Activated naive CD4-positive, alpha-beta T cell treated with anti-CD3 and anti-CD28 coated beads for 36 hours (primary cell): Measurements from ENCODE around the gene SLC1A4. TPM values are rescaled to one million over a fixed set of nuclear protein-coding genes. Genes with fewer than 3 reads are reported as not detected.

Experiments
- CTCF ChIA-PET: fragments of 350-600 bp; sonication (Branson Sonifier 250); formaldehyde crosslinking; loops from one replicate; lab custom pipeline; 2021; ENCODE audit warnings: antibody characterized with exemption; lab: Charles Lee
- DNase-seq: peaks from one replicate; pipeline ENCODE4 v3.0.0-alpha.2; 2020
- H3K27ac Mint-ChIP-seq: one replicate; pipeline ENCODE4 v1.8.0; 2021; ENCODE audit warnings: mild to moderate bottlenecking, mixed read lengths
- H3K27me3 Mint-ChIP-seq: one replicate; pipeline ENCODE4 v1.8.0; 2021; ENCODE audit warnings: low read depth, mixed read lengths
- H3K36me3 Mint-ChIP-seq: one replicate; pipeline ENCODE4 v1.8.0; 2021; ENCODE audit warnings: low read depth, mixed read lengths
- H3K4me1 Mint-ChIP-seq: one replicate; pipeline ENCODE4 v1.8.0; 2021; ENCODE audit warnings: low read depth, mixed read lengths
- H3K4me3 Mint-ChIP-seq: one replicate; pipeline ENCODE4 v1.8.0; 2021; ENCODE audit warnings: mild to moderate bottlenecking, moderate library complexity, mixed read lengths
- H3K9me3 Mint-ChIP-seq: one replicate; pipeline ENCODE4 v1.8.0; 2021; ENCODE audit warnings: mixed read lengths
- intact Hi-C: fragments of 100-400 bp; cut with micrococcal nuclease; formaldehyde crosslinking; loops from one replicate; pipeline ENCODE4 v1.15.1; 2023
- total RNA-seq, 2 experiments: library from RNA; stranded (reverse); gene quantifications; one replicate each; pipeline ENCODE4 v1.2.3, GENCODE V29; 2021

SLC1A4 gene
- total RNA-seq, 2 experiments from 2014 or later = 8.3 to 8.7 TPM

DNA sequence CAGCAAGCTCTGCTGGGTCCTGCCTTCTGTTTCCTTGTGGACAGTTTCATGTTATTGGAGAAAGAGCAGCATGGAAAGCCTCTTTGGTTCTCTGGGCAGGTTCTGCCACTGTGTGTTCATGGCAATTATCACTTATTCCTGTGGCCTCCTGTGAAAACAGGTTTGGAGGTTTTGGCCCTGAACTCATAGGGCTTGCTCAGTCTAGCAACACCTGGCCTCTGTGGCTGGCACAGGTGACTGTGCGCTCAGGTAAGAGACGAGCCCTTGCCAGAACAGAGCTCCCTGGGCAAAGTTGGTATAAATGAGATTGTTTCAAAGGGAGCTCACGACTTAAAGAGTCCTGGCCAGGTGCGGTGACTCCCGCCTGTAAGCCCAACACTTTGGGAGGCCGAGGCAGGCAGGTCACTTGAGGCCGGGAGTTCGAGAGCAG lies 72.7 kb downstream of the SLC1A4 start:
- Mint-ChIP-seq H3K27ac (no peak overlapping the region), H3K4me1 (peaks cover 41% of the 10 kb centered on the region)
- CTCF ChIA-PET = interaction anchor here (0.6 to 5.2 kb wide), 4 partner anchors 26 to 511 kb away, joined by 3 to 63 read pairs (median 24); no protein-coding TSS in a partner anchor

DNA sequence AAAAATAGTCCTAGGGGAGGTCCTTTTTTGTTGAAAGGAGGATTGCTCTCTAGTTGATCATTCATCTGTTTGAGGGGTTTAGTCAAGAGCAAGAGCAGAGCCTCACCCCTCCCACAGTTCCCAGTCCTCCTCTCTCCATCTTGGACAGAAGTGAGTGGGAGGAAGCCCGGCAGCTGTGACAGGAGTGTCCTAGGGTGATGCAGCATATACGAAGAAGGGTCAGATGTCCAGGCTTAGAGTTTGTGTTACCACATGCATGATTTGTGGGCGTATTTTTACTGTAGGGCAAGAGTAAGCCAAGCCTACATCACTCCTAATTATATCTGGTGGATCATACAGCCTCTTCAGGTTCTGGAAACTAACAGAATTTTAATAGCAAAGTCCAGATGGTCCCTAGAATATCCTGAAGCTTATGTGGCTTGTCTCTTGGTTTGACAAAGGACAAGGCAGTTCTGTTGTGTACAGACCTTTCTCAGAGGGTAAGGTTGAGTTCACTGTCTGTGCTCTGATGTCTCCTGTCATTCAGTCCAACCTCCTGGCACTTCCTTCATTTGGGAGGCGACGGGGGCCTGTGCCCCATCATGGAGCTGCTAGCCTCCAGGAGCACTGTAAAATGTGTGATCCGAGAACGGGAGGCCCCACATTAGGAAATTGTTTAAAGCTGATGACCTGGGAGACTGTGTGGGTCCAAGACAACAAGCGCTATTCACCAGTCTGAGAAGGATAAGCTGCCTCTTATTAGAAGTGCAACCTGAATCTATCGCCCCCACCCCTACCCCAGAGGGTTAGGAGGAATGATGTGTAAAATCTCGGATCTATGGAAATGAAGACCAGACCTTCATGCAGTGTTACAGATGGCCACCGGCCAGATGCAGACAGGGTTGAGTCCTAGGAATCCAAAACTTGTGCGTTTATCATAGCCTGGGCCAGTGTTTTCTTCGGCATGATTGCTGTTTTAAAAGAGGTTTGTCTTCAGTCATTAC lies 73.9 kb downstream of the SLC1A4 start:
- peaks cover 40% of the 10 kb centered on the region for H3K4me1 Mint-ChIP-seq
- intact Hi-C loops = no loop called here
- no peaks in the 10 kb centered on the region for H3K36me3 Mint-ChIP-seq
- CTCF ChIA-PET = interaction anchor here (0.6 to 5.2 kb wide), 9 partner anchors 9 to 507 kb away, joined by 3 to 63 read pairs (median 9); no protein-coding TSS in a partner anchor
- H3K4me3 Mint-ChIP-seq = no peak overlapping the region
- no peaks in the 10 kb centered on the region for H3K27me3 Mint-ChIP-seq
- H3K9me3 Mint-ChIP-seq = no peaks in the 10 kb centered on the region
- no peak for DNase-seq
- no peak overlapping the region for H3K27ac Mint-ChIP-seq

More for the DNA sequence above, 72.7 kb downstream of the SLC1A4 start:
- H3K9me3 Mint-ChIP-seq = no peaks in the 10 kb centered on the region
- no peaks in the 10 kb centered on the region for H3K36me3 Mint-ChIP-seq
- intact Hi-C loops = no loop called here
- H3K27me3 Mint-ChIP-seq = no peaks in the 10 kb centered on the region
- no peak overlapping the region for H3K4me3 Mint-ChIP-seq
- no peak for DNase-seq

DNA sequence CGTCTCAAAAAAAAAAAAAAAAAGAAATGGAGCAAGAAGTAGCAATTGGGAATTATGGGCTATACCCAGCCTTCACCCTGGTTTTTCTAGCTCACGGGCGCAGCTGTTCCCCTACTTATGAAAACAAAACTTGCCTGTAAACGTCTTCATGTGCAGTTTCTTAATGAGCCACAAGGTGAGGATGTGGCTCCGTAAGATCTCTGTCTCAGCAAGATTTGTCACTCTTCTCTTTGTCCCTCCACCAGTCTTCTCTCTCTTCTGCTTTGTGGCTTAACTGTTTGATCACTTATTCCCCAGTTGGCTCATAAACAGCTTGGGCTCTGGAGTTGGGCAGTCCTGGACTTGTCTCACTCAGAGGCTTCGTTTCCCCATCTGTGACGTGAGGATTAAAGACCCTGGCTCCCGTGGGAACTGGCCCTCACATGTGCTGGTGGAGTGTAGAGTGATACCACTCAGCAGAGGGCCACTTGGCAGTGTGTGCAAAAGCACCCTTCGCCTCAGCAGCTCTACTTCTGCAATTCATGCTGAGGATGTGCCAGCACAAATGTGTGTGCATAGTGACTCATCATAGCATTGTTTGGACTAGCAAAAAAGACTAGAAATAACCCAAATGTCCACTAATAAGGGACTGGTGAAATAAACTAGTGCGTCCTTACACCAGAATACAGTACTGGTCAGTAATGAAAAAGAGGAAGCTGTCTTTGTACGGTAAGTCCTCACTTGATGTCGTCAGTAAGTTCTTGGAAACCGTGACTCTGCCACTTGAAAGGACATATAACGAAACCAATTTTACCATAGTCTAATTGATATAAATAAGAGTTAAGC lies 75.7 kb downstream of the SLC1A4 start:
- H3K4me3 Mint-ChIP-seq = no peak overlapping the region
- intact Hi-C loops = loop anchor here (1.0 kb wide), 8 partner anchors 65 to 508 kb away; partner anchors contain the start of gene RAB1A
- CTCF ChIA-PET = interaction anchor here (0.7 to 5.2 kb wide), 39 partner anchors 9 to 509 kb away, joined by 3 to 63 read pairs (median 7); partner anchors contain the start of genes ACTR2, CEP68 and RAB1A
- DNase-seq = peak; percentile 70
- no peaks in the 10 kb centered on the region for H3K36me3 Mint-ChIP-seq
- H3K9me3 Mint-ChIP-seq = no peaks in the 10 kb centered on the region
- H3K27me3 Mint-ChIP-seq = no peaks in the 10 kb centered on the region
- H3K27ac Mint-ChIP-seq = peak overlapping the region; percentile 47
- peaks cover 32% of the 10 kb centered on the region for H3K4me1 Mint-ChIP-seq

DNA sequence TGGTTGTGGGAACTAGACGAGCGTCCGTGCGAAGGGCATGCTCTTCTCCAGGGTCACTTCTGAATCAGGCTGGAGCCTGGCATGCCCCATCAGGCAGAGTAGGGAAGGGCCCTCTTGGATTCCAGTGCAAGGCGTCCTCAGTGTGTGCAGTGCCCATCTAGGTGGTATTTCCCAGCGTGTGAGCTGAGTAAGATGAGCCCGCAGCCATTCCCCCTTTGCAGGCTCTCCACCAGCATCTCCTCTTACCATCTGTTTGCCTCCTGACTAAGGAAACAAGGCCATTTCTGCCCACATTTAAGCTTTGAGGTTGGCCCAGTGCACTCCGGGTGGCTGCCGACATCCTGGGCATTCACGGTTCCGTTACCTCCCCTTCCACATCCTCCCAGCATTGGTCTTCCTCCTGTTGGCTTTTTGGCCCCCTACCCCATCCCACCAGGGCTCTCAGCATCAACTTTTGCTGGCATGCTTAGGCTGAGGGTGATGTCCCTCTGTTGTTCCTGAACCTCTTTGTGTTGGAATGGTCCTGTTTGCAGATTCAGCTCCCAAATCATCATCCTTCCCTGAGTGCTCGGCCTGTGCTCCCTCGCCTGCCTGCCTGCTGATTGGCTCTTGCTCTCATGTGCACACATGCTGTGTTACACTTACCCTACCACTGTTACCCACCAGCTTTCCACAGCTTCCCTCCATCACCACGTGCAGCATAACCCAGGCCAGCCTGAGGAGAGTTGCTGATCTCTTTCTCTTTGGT lies 78.8 kb downstream of the SLC1A4 start:
- no peaks in the 10 kb centered on the region for H3K27me3 Mint-ChIP-seq
- no peaks in the 10 kb centered on the region for H3K9me3 Mint-ChIP-seq
- peak overlapping the region; percentile 91 for H3K27ac Mint-ChIP-seq
- H3K36me3 Mint-ChIP-seq = peaks cover 5% of the 10 kb centered on the region
- no peak overlapping the region for H3K4me3 Mint-ChIP-seq
- CTCF ChIA-PET = interaction anchor here (1.0 to 2.9 kb wide), 8 partner anchors 10 to 150 kb away, joined by 3 to 19 read pairs (median 4); partner anchors contain the start of genes CEP68 and RAB1A
- intact Hi-C loops = no loop called here
- peaks cover 39% of the 10 kb centered on the region for H3K4me1 Mint-ChIP-seq
- peak; percentile 21 for DNase-seq

DNA sequence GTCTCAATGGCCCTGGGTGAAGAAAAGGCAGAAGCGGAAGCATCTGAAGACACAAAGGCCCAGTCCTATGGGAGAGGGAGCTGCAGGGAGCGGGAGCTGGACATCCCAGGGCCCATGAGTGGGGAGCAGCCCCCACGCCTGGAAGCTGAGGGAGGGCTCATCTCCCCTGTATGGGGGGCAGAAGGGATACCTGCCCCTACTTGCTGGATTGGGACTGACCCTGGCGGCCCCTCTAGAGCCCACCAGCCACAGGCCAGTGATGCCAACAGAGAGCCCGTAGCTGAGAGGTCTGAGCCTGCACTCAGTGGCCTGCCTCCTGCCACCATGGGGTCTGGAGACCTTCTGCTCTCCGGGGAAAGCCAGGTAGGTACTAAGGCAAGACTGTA lies 80.2 kb downstream of the SLC1A4 start:
- H3K9me3 Mint-ChIP-seq = no peaks in the 10 kb centered on the region
- CTCF ChIA-PET = interaction anchor here (1.0 to 2.9 kb wide), 4 partner anchors 81 to 101 kb away, joined by 3 to 19 read pairs (median 6); no protein-coding TSS in a partner anchor
- H3K27me3 Mint-ChIP-seq = no peaks in the 10 kb centered on the region
- H3K27ac Mint-ChIP-seq = peak overlapping the region; percentile 91
- H3K4me1 Mint-ChIP-seq = peaks cover 39% of the 10 kb centered on the region
- intact Hi-C loops = no loop called here
- no peak overlapping the region for H3K4me3 Mint-ChIP-seq
- peaks cover 5% of the 10 kb centered on the region for H3K36me3 Mint-ChIP-seq
- DNase-seq = no peak

DNA sequence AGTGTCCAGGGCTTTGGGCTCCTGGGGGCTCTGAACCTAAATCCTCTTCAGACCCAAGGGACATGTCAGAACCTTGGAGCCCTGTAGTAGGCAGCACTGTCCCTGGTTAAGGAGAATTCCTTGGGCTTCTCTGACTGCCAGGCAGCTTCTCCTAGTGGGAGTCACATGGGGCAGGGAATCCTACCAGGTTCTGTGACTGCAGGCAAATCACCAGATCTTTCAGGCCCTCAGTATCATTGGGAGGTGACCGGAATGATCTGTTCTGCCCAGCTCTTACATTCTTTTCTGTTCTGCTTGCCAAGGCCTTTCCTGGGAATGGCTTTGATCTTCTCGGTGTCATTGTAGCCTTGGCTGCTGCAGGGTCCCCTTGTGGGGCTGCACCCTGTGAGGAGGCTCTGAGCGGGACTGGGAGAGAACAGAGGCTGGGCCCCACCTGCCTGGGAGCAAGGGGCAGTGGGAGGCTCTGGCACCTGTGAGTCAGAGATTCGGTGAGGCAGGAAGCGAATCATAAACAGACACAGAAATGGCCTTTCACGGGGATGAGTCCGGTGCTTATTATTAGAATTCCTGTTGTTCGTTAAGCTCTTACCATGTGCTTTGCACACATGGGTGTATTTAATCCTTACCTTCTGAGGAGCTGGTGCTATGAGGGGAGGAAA lies 81.1 kb downstream of the SLC1A4 start:
- H3K36me3 Mint-ChIP-seq = peaks cover 5% of the 10 kb centered on the region
- no peak for DNase-seq

DNA sequence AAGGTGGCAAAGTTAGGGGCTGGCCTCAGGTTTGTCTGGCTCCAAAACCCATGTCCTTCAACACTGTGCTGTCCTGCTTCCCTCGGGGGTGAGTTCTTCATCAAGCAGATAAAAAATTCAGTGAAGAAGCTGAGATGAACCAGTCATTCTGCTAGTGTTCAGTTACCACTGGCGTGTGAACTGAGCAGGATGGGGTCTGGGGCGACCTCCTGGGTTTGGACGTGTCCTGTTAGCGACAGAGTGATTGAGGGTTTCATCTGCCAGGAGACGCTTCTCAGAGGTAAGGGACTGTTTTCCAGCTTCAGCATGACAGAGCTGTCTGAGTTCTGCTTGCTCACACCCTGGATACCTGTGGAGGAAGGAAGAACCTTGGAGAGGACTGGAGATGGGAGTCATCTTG lies 81.7 kb downstream of the SLC1A4 start:
- no peaks in the 10 kb centered on the region for H3K9me3 Mint-ChIP-seq
- no peak for DNase-seq
- intact Hi-C loops = no loop called here
- peak overlapping the region; percentile 91 for H3K27ac Mint-ChIP-seq
- H3K27me3 Mint-ChIP-seq = no peaks in the 10 kb centered on the region
- H3K4me1 Mint-ChIP-seq = peaks cover 26% of the 10 kb centered on the region
- no peak overlapping the region for H3K4me3 Mint-ChIP-seq
- H3K36me3 Mint-ChIP-seq = peaks cover 5% of the 10 kb centered on the region
- CTCF ChIA-PET = interaction anchor here (0.6 to 3.2 kb wide), 5 partner anchors 11 to 1096 kb away, joined by 3 to 15 read pairs (median 5); no protein-coding TSS in a partner anchor

More for the DNA sequence above, 81.1 kb downstream of the SLC1A4 start:
- H3K4me1 Mint-ChIP-seq = peaks cover 31% of the 10 kb centered on the region
- H3K4me3 Mint-ChIP-seq = no peak overlapping the region
- no peaks in the 10 kb centered on the region for H3K27me3 Mint-ChIP-seq
- no peaks in the 10 kb centered on the region for H3K9me3 Mint-ChIP-seq
- intact Hi-C loops = no loop called here
- CTCF ChIA-PET = interaction anchor here (0.6 to 3.2 kb wide), 7 partner anchors 11 to 1095 kb away, joined by 3 to 15 read pairs (median 4); no protein-coding TSS in a partner anchor
- peak overlapping the region; percentile 91 for H3K27ac Mint-ChIP-seq

DNA sequence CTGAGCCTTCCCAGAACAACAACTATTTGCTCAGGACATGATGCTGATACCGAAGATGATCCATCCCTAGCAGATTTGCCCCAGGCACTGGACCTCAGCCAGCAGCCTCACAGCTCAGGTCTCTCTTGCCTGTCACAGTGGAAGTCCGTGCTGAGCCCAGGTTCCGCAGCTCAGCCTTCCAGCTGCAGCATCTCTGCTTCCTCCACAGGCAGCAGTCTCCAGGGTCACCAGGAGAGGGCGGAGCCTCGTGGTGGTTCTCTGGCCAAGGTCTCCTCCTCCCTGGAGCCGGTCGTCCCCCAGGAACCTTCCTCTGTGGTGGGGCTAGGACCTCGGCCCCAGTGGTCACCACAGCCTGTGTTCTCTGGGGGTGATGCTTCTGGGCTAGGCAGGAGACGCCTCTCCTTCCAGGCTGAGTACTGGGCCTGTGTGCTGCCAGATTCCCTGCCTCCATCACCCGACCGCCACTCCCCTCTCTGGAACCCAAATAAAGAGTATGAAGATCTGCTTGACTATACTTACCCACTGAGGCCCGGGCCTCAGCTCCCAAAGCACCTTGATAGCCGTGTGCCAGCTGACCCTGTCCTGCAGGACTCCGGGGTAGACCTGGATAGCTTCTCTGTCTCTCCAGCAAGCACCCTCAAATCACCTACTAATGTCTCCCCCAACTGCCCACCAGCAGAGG lies 82.4 kb downstream of the SLC1A4 start:
- H3K4me3 Mint-ChIP-seq = no peak overlapping the region
- H3K9me3 Mint-ChIP-seq = no peaks in the 10 kb centered on the region
- intact Hi-C loops = no loop called here
- no peak for DNase-seq
- H3K36me3 Mint-ChIP-seq = peaks cover 5% of the 10 kb centered on the region
- CTCF ChIA-PET = interaction anchor here (1.0 to 3.2 kb wide), 2 partner anchors 12 to 97 kb away, joined by 4 to 15 read pairs; no protein-coding TSS in a partner anchor
- peak overlapping the region; percentile 91 for H3K27ac Mint-ChIP-seq
- no peaks in the 10 kb centered on the region for H3K27me3 Mint-ChIP-seq
- H3K4me1 Mint-ChIP-seq = peaks cover 24% of the 10 kb centered on the region

DNA sequence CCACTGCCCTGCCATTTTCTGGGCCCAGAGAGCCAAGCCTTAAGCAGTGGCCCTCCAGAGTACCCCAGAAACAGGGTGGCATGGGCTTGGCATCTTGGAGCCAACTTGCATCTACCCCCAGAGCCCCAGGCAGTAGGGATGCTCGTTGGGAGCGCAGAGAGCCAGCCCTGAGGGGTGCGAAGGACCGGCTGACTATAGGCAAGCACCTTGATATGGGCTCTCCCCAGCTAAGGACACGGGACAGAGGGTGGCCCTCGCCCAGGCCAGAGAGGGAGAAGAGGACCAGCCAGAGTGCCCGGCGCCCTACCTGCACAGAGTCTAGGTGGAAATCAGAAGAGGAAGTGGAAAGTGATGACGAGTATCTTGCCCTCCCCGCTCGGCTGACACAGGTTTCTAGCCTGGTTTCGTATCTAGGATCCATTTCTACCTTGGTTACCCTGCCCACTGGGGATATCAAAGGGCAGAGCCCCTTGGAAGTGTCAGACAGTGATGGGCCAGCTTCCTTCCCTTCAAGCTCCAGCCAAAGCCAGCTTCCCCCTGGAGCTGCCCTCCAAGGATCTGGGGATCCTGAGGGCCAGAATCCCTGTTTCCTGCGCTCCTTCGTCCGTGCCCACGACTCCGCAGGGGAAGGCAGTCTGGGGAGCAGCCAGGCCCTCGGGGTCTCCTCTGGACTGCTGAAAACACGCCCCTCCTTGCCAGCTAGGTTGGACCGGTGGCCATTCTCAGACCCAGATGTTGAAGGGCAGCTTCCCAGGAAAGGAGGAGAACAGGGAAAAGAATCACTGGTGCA lies 83.2 kb downstream of the SLC1A4 start:
- Mint-ChIP-seq H3K36me3 (peaks cover 5% of the 10 kb centered on the region), H3K27ac (no peak overlapping the region), H3K9me3 (no peaks in the 10 kb centered on the region), H3K4me3 (no peak overlapping the region), H3K27me3 (no peaks in the 10 kb centered on the region), H3K4me1 (peaks cover 21% of the 10 kb centered on the region)
- CTCF ChIA-PET = interaction anchor here (0.5 to 3.2 kb wide), 5 partner anchors 8 to 117 kb away, joined by 3 to 15 read pairs (median 5); no protein-coding TSS in a partner anchor
- intact Hi-C loops = no loop called here
- DNase-seq = no peak
